ENCODE data around the gene TBRG1. TPM values are rescaled to one million over a fixed set of nuclear protein-coding genes. Genes with fewer than 3 reads are reported as not detected.

TBRG1 gene
- polyA plus RNA-seq, 2 of the 4 experiments (the other 2 are of a cell fraction), result 13.6 to 29.2 TPM

- CTCF ChIA-PET, result no interaction called here
Observed at GRCh38 chr11:124618863-124619262, 3.8 kb upstream of the TBRG1 start.

GRCh38 chr11:124623861-124624525 lies 1.3 kb downstream of the TBRG1 start:
- Histone ChIP-seq H3K4me1 (peaks cover 9% of the 10 kb centered on the region; the same call in 2 of the 3 replicates), H3K27ac (peak overlapping the region in 1 of 2 experiments; percentile 98; a peak in 2 of 6 replicates), H3K4me3 (peak overlapping the region; percentile 94), H3K4me2 (peak overlapping the region; percentile 92), H3K9me3 (no peaks in the 10 kb centered on the region)
- DNase-seq (ENCODE audit: low read depth in 1 of 2, low spot score in 1 of 2) (no peak), ATAC-seq (no peak), FAIRE-seq (no peak)
- WGBS (ENCODE audit: missing lambda C conversion rate), result 66% methylated on average over 4 of the region's 4 CpGs
- ChIA-PET CTCF (interaction anchor here (1.4 to 1.8 kb wide), 2 partner anchors 10 to 19 kb away, joined by 4 read pairs; no protein-coding TSS in a partner anchor), POLR2A (interaction anchor here (0.6 to 1.7 kb wide), 3 partner anchors 10 to 252 kb away, joined by 5 to 9 read pairs (median 7); no protein-coding TSS in a partner anchor)
- TF ChIP-seq HDAC2 (IDR thresholded peaks at IDR 0.05) (no peak), RAD21 (conservative IDR thresholded peaks at IDR 0.05 in 1 of 2, IDR thresholded peaks at IDR 0.05 in 1 of 2) (no peak), RARB (CRISPR knock-in tag; IDR thresholded peaks at IDR 0.05) (no peak), HOXB13 (CRISPR knock-in tag; IDR thresholded peaks at IDR 0.05; ENCODE audit: low read depth) (no peak), KDM5A (IDR thresholded peaks at IDR 0.05) (no peak)

More at GRCh38 chr11:124618863-124619262, 3.8 kb upstream of the TBRG1 start:
- H3K4me1 ChIP-seq, result peaks cover under 1% of the 10 kb centered on the region; the same call in 1 of the 3 replicates
- FAIRE-seq (no peak), ATAC-seq (no peak), DNase-seq (ENCODE audit: low read depth in 1 of 2, low spot score in 1 of 2) (no peak)
- H3K4me3 ChIP-seq, result no peak overlapping the region
- WGBS (ENCODE audit: missing lambda C conversion rate), result 16% methylated on average over 5 of the region's 5 CpGs
- no peak overlapping the region for H3K27ac ChIP-seq
- H3K9me3 ChIP-seq, result no peaks in the 10 kb centered on the region
- POLR2A ChIA-PET, result no interaction called here
- H3K4me2 ChIP-seq, result no peak overlapping the region
- TF ChIP-seq ZFP36 (IDR thresholded peaks at IDR 0.05; ENCODE audit: borderline replicate concordance, partially characterized antibody), result no peak
- no peak for TF ChIP-seq EHMT2 (IDR thresholded peaks at IDR 0.05; ENCODE audit: low read depth)
- no peak for TF ChIP-seq ATOH8 (CRISPR knock-in tag; IDR thresholded peaks at IDR 0.05; ENCODE audit: low read depth)
- TF ChIP-seq MAX (IDR thresholded peaks at IDR 0.05), result no peak
- TF ChIP-seq FOXS1 (CRISPR knock-in tag; IDR thresholded peaks at IDR 0.05), result no peak
- TF ChIP-seq RFX5 (IDR thresholded peaks at IDR 0.05), result no peak
- TF ChIP-seq HOXA7 (CRISPR knock-in tag; IDR thresholded peaks at IDR 0.05), result no peak
- TF ChIP-seq RCOR1 (IDR thresholded peaks at IDR 0.05; ENCODE audit: low read depth, low read length), result no peak
- no peak for TF ChIP-seq CEBPB (IDR thresholded peaks at IDR 0.05)

GRCh38 chr11:124625504-124626168 lies 3.0 kb downstream of the TBRG1 start:
- Histone ChIP-seq H3K4me2 (no peak overlapping the region), H3K4me1 (peaks cover 9% of the 10 kb centered on the region; the same call in 2 of the 3 replicates), H3K9me3 (no peaks in the 10 kb centered on the region), H3K4me3 (no peak overlapping the region), H3K27ac (no peak overlapping the region)
- FAIRE-seq, result no peak
- POLR2A ChIA-PET, result no interaction called here
- TF ChIP-seq TFCP2L1 (CRISPR knock-in tag; IDR thresholded peaks at IDR 0.05), result no peak
- TF ChIP-seq POLR2A (IDR thresholded peaks at IDR 0.05; ENCODE audit: low read length), result no peak
- TF ChIP-seq MAZ (IDR thresholded peaks at IDR 0.05; ENCODE audit: borderline replicate concordance, low read depth, low read length), result no peak
- DNase-seq (ENCODE audit: low read depth in 1 of 2, low spot score in 1 of 2), result no peak
- 93% methylated on average over 3 of the region's 3 CpGs for WGBS (ENCODE audit: missing lambda C conversion rate)
- no peak for ATAC-seq
- CTCF ChIA-PET, result interaction anchor here (0.5 to 1.8 kb wide), 2 partner anchors 8 to 210 kb away, joined by 3 to 4 read pairs; no protein-coding TSS in a partner anchor

GRCh38 chr11:124627546-124627945 lies 4.9 kb downstream of the TBRG1 start:
- Histone ChIP-seq H3K4me2 (no peak overlapping the region), H3K4me3 (no peak overlapping the region), H3K27ac (no peak overlapping the region), H3K4me1 (peaks cover 9% of the 10 kb centered on the region; the same call in 2 of the 3 replicates), H3K9me3 (no peaks in the 10 kb centered on the region)
- 94% methylated on average over 5 of the region's 5 CpGs for WGBS (ENCODE audit: missing lambda C conversion rate)
- DNase-seq (ENCODE audit: low read depth in 1 of 2, low spot score in 1 of 2), result no peak
- ChIA-PET POLR2A (no interaction called here), CTCF (no interaction called here)
- no peak for FAIRE-seq
- ATAC-seq, result no peak
- no peak for TF ChIP-seq NFE2L2 (conservative IDR thresholded peaks at IDR 0.05; ENCODE audit: low read length)
- TF ChIP-seq MAFK (IDR thresholded peaks at IDR 0.05; ENCODE audit: partially characterized antibody), result no peak
- no peak for TF ChIP-seq KDM1A (IDR thresholded peaks at IDR 0.05; ENCODE audit: low read depth)
- TF ChIP-seq MAZ (IDR thresholded peaks at IDR 0.05; ENCODE audit: borderline replicate concordance, low read depth, low read length), result no peak
- no peak for TF ChIP-seq KDM5A (IDR thresholded peaks at IDR 0.05)
- TF ChIP-seq E2F6 (IDR thresholded peaks at IDR 0.05; ENCODE audit: borderline replicate concordance, low read depth), result no peak
- TF ChIP-seq ATOH8 (CRISPR knock-in tag; IDR thresholded peaks at IDR 0.05; ENCODE audit: low read depth), result no peak
- TF ChIP-seq POLR2A (IDR thresholded peaks at IDR 0.05; ENCODE audit: low read length), result no peak
- TF ChIP-seq EHMT2 (IDR thresholded peaks at IDR 0.05; ENCODE audit: low read depth), result no peak
- TF ChIP-seq ZFP36 (IDR thresholded peaks at IDR 0.05; ENCODE audit: borderline replicate concordance, partially characterized antibody), result no peak
- no peak for TF ChIP-seq REST (IDR thresholded peaks at IDR 0.05)
- no peak for TF ChIP-seq FOXS1 (CRISPR knock-in tag; IDR thresholded peaks at IDR 0.05)

Data from A549 (cell line).